HuH-7 (cell line): ENCODE results near the gene SNX25.
"Not testable (repeated sequence)": the region's sequence is repeated elsewhere in the genome, so short reads cannot be mapped to it uniquely, and the experiment has no call there.

ENCODE experiments used
- DNase-seq: peaks from one replicate; pipeline ENCODE4 v3.0.0; 2011; ENCODE audit warnings: low spot score

SNX25 gene

GRCh38 chr4:185205073-185205472 lies 4.3 kb upstream of the SNX25 start:
- DNase-seq, result not testable (repeated sequence)

- no peak for DNase-seq
These were observed 3.6 kb upstream of the SNX25 start for GRCh38 chr4:185205697-185206342.

- DNase-seq, result no peak
These were observed 1.9 kb upstream of the SNX25 start for GRCh38 chr4:185207466-185207865.

GRCh38 chr4:185209852-185210101 lies 379 bp downstream of the SNX25 start:
- DNase-seq, result not testable (repeated sequence)

GRCh38 chr4:185210102-185210981 lies 944 bp downstream of the SNX25 start:
- no peak for DNase-seq

- no peak for DNase-seq
These were observed 1.6 kb downstream of the SNX25 start for GRCh38 chr4:185211035-185211434.

GRCh38 chr4:185211641-185212040 lies 2.2 kb downstream of the SNX25 start:
- no peak for DNase-seq

- DNase-seq, result no peak
These were observed 3.2 kb downstream of the SNX25 start for GRCh38 chr4:185212581-185212980.

- no peak for DNase-seq
These were observed 4.5 kb downstream of the SNX25 start for GRCh38 chr4:185213877-185214276.

GRCh38 chr4:185215261-185215660 lies 5.9 kb downstream of the SNX25 start:
- no peak for DNase-seq

GRCh38 chr4:185217408-185217975 lies 8.1 kb downstream of the SNX25 start:
- DNase-seq, result no peak

GRCh38 chr4:185218312-185218711 lies 8.9 kb downstream of the SNX25 start:
- DNase-seq, result no peak

- DNase-seq, result no peak
These were observed 10.3 kb downstream of the SNX25 start for GRCh38 chr4:185219551-185220344.

- no peak for DNase-seq
These were observed 12.1 kb downstream of the SNX25 start for GRCh38 chr4:185221491-185221890.

GRCh38 chr4:185221912-185222311 lies 12.5 kb downstream of the SNX25 start:
- no peak for DNase-seq

- no peak for DNase-seq
These were observed 13.2 kb downstream of the SNX25 start for GRCh38 chr4:185222598-185222997.

GRCh38 chr4:185224597-185224996 lies 15.2 kb downstream of the SNX25 start:
- DNase-seq, result no peak

GRCh38 chr4:185225940-185226339 lies 16.5 kb downstream of the SNX25 start:
- DNase-seq, result no peak

GRCh38 chr4:185227131-185227551 lies 17.7 kb downstream of the SNX25 start:
- no peak for DNase-seq

- no peak for DNase-seq
These were observed 18.4 kb downstream of the SNX25 start for GRCh38 chr4:185227713-185228278.

- no peak for DNase-seq
These were observed 19.8 kb downstream of the SNX25 start for GRCh38 chr4:185229021-185229818.
